ENCODE measurements around the gene RBPJ. TPM values are rescaled to one million over a fixed set of nuclear protein-coding genes. Genes with fewer than 3 reads are reported as not detected.

Gene RBPJ
- total and polyA plus RNA-seq, 2 of the 8 experiments (the other 6 are each of a cell fraction or from before 2014, with no cell fraction given): 65.5 to 217 TPM

- Histone ChIP-seq H3K9me3 (ENCODE audit: insufficient read depth in 2 of 2, low read depth in 1 of 2, low read length in 1 of 2) (peaks cover 0 to 6% of the 10 kb centered on the region in 2 experiments; a peak in 2 of 4 replicates), H3K4ac (replicated peaks; ENCODE audit: insufficient read length, low read depth, low read length) (no peak overlapping the region), H2BK5ac (ENCODE audit: low read depth, low read length) (peak overlapping the region; percentile 98), H3K27ac (ENCODE audit: low read depth, low read length) (peak overlapping the region; percentile 84), H4K8ac (ENCODE audit: extremely low read depth, insufficient read depth, low read length) (no peak overlapping the region), H3K23ac (ENCODE audit: insufficient read length) (no peak overlapping the region), H3K4me2 (ENCODE audit: insufficient read depth in 1 of 2, low read depth in 2 of 2, low read length in 2 of 2) (no peak overlapping the region), H3K4me3 (ENCODE audit: extremely low read depth in 1 of 4, insufficient read depth in 2 of 4, low read depth in 3 of 4, low read length in 4 of 4) (no peak overlapping the region; a peak in 1 of 8 replicates), H3K79me2 (ENCODE audit: control insufficient read depth in 1 of 2, insufficient read depth in 2 of 2, low read length in 2 of 2) (peaks cover 0 to 68% of the 10 kb centered on the region in 2 experiments; a peak in 3 of 4 replicates), H4K5ac (ENCODE audit: insufficient read length, low read depth, low read length) (no peak overlapping the region), H3K56ac (replicated peaks; ENCODE audit: insufficient read length, low read depth, low read length) (no peak overlapping the region), H2BK120ac (replicated peaks; ENCODE audit: low read depth, low read length) (peak overlapping the region; percentile 22), H3K79me1 (ENCODE audit: low read depth, low read length) (no peaks in the 10 kb centered on the region; the same call in 1 of the 2 replicates), H2BK20ac (ENCODE audit: low read length) (peak overlapping the region; percentile 83; the same call in 1 of the 2 replicates), H2BK12ac (ENCODE audit: low read depth, low read length) (peak overlapping the region; percentile 92; the same call in 1 of the 2 replicates), H3K9ac (replicated peaks in 1 of 4; ENCODE audit: extremely low read depth in 1 of 4, low read depth in 3 of 4, low read length in 3 of 4) (peak overlapping the region in 1 of 4 experiments; percentile 29; a peak in 1 of 7 replicates), H2AK5ac (ENCODE audit: low read depth, low read length) (no peak overlapping the region), H3K27me3 (replicated peaks in 1 of 4; ENCODE audit: control insufficient read depth in 3 of 4, extremely low read depth in 1 of 4, insufficient read depth in 3 of 4, low read length in 3 of 4) (no peaks in the 10 kb centered on the region), H3K36me3 (ENCODE audit: control insufficient read depth in 2 of 4, insufficient read depth in 4 of 4, low read length in 3 of 4) (peaks cover 0 to 32% (median 4%) of the 10 kb centered on the region in 4 experiments; a peak in 3 of 8 replicates), H2BK15ac (ENCODE audit: low read length) (no peak overlapping the region), H3K23me2 (ENCODE audit: low read depth, low read length) (no peaks in the 10 kb centered on the region), H2AFZ (ENCODE audit: low read length) (no peak overlapping the region), H4K20me1 (replicated peaks in 1 of 2; ENCODE audit: control insufficient read depth in 1 of 2, insufficient read depth in 2 of 2, low read length in 2 of 2) (no peaks in the 10 kb centered on the region), H3K4me1 (replicated peaks in 1 of 4; ENCODE audit: control insufficient read depth in 3 of 4, insufficient read depth in 4 of 4, low read length in 3 of 4) (peaks cover 0 to 8% (median 4%) of the 10 kb centered on the region in 4 experiments; a peak in 4 of 7 replicates), H3K14ac (ENCODE audit: insufficient read length) (no peak overlapping the region), H3K18ac (ENCODE audit: extremely low read depth, low read length) (no peak overlapping the region), H4K91ac (replicated peaks; ENCODE audit: insufficient read length, low read length) (no peak overlapping the region)
- 73% methylated on average over 4 of the region's 4 CpGs; no CpG with 5 or more reads in 1 of the 2 experiments for WGBS, 2 experiments (ENCODE audit: extremely low coverage in 1 of 2, insufficient coverage in 1 of 2, insufficient read length in 1 of 2, insufficient replicate concordance in 2 of 2, low coverage in 1 of 2, low lambda C conversion rate in 2 of 2, missing lambda C conversion rate in 1 of 2)
- ChIA-PET CTCF (ENCODE audit: partially characterized antibody) (interaction anchor here (0.8 to 7.9 kb wide), 12 partner anchors 9 to 417 kb away, joined by 3 to 66 read pairs (median 3); no protein-coding TSS in a partner anchor), POLR2A (ENCODE audit: partially characterized antibody) (interaction anchor here (1.1 to 2.7 kb wide), 3 partner anchors 9 to 377 kb away, joined by 3 to 14 read pairs (median 11); no protein-coding TSS in a partner anchor)
- DNase-seq (ENCODE audit: low read depth in 1 of 2, low spot score in 2 of 2) (no peak), FAIRE-seq (peak; percentile 74)
- TF ChIP-seq SAP30 (IDR thresholded peaks at IDR 0.05; ENCODE audit: insufficient read depth, insufficient replicate concordance, low read length) (no peak), BCL11A (IDR thresholded peaks at IDR 0.05; ENCODE audit: low read depth in 2 of 2, low read length in 2 of 2) (no peak), POLR2AphosphoS5 (IDR thresholded peaks at IDR 0.05; ENCODE audit: low read depth, low read length) (no peak), TBP (IDR thresholded peaks at IDR 0.05; ENCODE audit: low read depth, low read length) (no peak), TEAD4 (IDR thresholded peaks at IDR 0.05; ENCODE audit: low read depth, low read length) (no peak), SIRT6 (IDR thresholded peaks at IDR 0.05; ENCODE audit: low read length) (no peak), POLR2A (IDR thresholded peaks at IDR 0.05; ENCODE audit: control extremely low read depth in 1 of 2, low read depth in 2 of 2, low read length in 2 of 2) (peak in 1 of 2 experiments; percentile 33; a peak in 1 of 3 replicates), CTBP2 (IDR thresholded peaks at IDR 0.05; ENCODE audit: borderline replicate concordance, insufficient read depth, insufficient read length, low read length) (no peak), KDM1A (IDR thresholded peaks at IDR 0.05; ENCODE audit: borderline replicate concordance, low read length) (0 out of 2 replicates have a peak, but pooled peaks have one; percentile 20)
- TF ChIP-seq, protein P1, sequence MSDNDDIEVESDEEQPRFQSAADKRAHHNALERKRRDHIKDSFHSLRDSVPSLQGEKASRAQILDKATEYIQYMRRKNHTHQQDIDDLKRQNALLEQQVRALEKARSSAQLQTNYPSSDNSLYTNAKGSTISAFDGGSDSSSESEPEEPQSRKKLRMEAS (IDR thresholded peaks at IDR 0.05): no peak
- TF ChIP-seq, protein P2, sequence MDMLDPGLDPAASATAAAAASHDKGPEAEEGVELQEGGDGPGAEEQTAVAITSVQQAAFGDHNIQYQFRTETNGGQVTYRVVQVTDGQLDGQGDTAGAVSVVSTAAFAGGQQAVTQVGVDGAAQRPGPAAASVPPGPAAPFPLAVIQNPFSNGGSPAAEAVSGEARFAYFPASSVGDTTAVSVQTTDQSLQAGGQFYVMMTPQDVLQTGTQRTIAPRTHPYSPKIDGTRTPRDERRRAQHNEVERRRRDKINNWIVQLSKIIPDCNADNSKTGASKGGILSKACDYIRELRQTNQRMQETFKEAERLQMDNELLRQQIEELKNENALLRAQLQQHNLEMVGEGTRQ (IDR thresholded peaks at IDR 0.05; ENCODE audit: low read length): no peak
Observed at GRCh38 chr4:26406346-26406975, 85.6 kb downstream of the RBPJ start.

Measured in H1 (cell line).